ENCODE data around the gene CALML4. TPM values are rescaled to one million over a fixed set of nuclear protein-coding genes. Genes with fewer than 3 reads are reported as not detected.

Gene CALML4
- total and polyA plus RNA-seq, 2 donors (not counting 3 experiments of a cell fraction or from before 2014, with no cell fraction given): 2.6 to 10.1 TPM

DNA sequence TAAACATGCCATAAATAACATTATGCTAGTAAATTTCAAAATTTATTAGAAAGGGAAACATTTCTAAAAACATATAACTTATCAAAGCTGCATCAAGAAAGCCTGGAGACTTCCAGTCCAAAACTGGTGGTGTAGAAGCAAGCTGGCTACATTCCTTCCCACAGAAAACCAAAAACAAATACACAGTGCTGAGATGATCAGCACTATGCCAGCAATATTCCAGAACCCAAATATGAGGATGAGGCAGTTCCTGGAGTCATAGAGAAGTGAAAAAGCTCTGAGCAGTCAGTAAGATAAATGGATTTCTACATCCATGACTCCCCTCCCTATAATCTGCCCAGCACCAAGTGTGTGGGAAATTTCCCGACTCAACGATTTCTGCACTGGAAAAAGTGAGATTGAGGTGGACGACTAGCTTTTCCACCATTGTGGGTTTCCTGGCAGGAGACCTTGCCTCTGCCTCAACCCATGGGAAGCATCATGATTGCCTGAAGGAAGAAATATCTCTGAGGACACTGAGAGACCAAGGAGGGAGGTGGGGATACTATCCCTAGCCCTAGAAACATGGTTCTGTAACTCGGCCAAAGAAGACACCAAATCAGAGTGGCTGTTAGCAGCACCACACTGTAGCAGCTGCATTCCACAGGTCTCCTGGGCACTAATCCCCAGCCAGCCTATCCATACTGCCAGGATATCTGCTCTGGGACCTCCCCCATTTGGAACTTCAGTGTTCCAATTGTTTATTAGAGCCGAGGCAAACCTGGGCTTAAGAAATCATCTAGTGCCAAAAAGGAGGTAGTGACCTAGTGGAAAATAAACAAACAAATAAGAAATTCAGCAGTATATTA, 36.2 kb upstream of the CALML4 start:
- H3K9ac ChIP-seq (replicated peaks; ENCODE audit: extremely low read depth, insufficient read depth, low read length): no peak overlapping the region
- dilution Hi-C loops (cut with MboI; ENCODE audit: extremely low pct_ligation_motif_present, low sequenced_read_pairs): no loop called here
- H4K20me1 ChIP-seq (replicated peaks; ENCODE audit: control insufficient read depth, extremely low read depth, insufficient read depth, low read length): no peaks in the 10 kb centered on the region
- ChIA-PET CTCF (interaction anchor here (0.8 to 3.0 kb wide), 2 partner anchors 12 to 319 kb away, joined by 4 to 17 read pairs; no protein-coding TSS in a partner anchor), POLR2A (no interaction called here)
- H3K9me1 ChIP-seq (replicated peaks; ENCODE audit: control insufficient read depth, extremely low read depth, insufficient read depth, low read length): no peaks in the 10 kb centered on the region
- H3K9me3 ChIP-seq (replicated peaks; ENCODE audit: control insufficient read depth, insufficient read depth, low read length): no peaks in the 10 kb centered on the region
- H3K4me1 ChIP-seq (ENCODE audit: control insufficient read depth, extremely low read depth, insufficient read depth, low read length): no peaks in the 10 kb centered on the region
- intact Hi-C loops (cut with micrococcal nuclease): no loop called here
- H3K79me2 ChIP-seq (ENCODE audit: control insufficient read depth, insufficient read depth, low read length): no peaks in the 10 kb centered on the region
- no TSS peak for BruUV-seq (replicated peaks)
- DNase-seq (ENCODE audit: low read depth, low spot score) (no peak), FAIRE-seq (no peak)
- no peak overlapping the region for H3K27ac ChIP-seq (ENCODE audit: insufficient read depth, low read depth, low read length)
- no peaks in the 10 kb centered on the region for H3K36me3 ChIP-seq (ENCODE audit: control insufficient read depth in 2 of 2, extremely low read depth in 1 of 2, insufficient read depth in 2 of 2, low read length in 2 of 2)
- H3K4me3 ChIP-seq (replicated peaks in 1 of 3; ENCODE audit: insufficient read depth in 1 of 3, low read depth in 1 of 3, low read length in 3 of 3): no peak overlapping the region
- H3K27me3 ChIP-seq (ENCODE audit: control insufficient read depth in 2 of 2, insufficient read depth in 2 of 2, low read length in 2 of 2): no peaks in the 10 kb centered on the region
- no peak overlapping the region for H3K4me2 ChIP-seq (ENCODE audit: insufficient read depth, low read length)
- H2AFZ ChIP-seq (ENCODE audit: low read depth, low read length): no peak overlapping the region
- TF ChIP-seq MYC (IDR thresholded peaks at IDR 0.05; ENCODE audit: low read depth, low read length): no peak
- TF ChIP-seq GATA2 (IDR thresholded peaks at IDR 0.05; ENCODE audit: insufficient read depth, insufficient read length, low read depth, low read length): no peak
- no peak for TF ChIP-seq MAX (IDR thresholded peaks at IDR 0.05; ENCODE audit: insufficient read depth, insufficient read length)
- no peak for TF ChIP-seq JUN (IDR thresholded peaks at IDR 0.05; ENCODE audit: borderline replicate concordance, insufficient read depth, insufficient read length, low read depth)
- no peak for TF ChIP-seq POLR2A (IDR thresholded peaks at IDR 0.05; ENCODE audit: low read depth, low read length)
- no peak for TF ChIP-seq EZH2 (IDR thresholded peaks at IDR 0.05; ENCODE audit: borderline replicate concordance, low read depth, low read length, severe bottlenecking)
- TF ChIP-seq POLR2AphosphoS5 (IDR thresholded peaks at IDR 0.05; ENCODE audit: insufficient read depth, low read depth, low read length): no peak
- no peak for TF ChIP-seq FOS (IDR thresholded peaks at IDR 0.05; ENCODE audit: borderline replicate concordance, insufficient read depth, low read length)
- TF ChIP-seq CTCF (IDR thresholded peaks at IDR 0.05; ENCODE audit: extremely low read depth in 1 of 2, insufficient read depth in 1 of 2, low read depth in 1 of 2, low read length in 2 of 2): no peak

All from endothelial cell of umbilical vein (primary cell).